ENCODE measurements around the gene PRELP.
"Not testable (repeated sequence)": the region's sequence is repeated elsewhere in the genome, so short reads cannot be mapped to it uniquely, and the experiment has no call there.

Gene PRELP

DNA sequence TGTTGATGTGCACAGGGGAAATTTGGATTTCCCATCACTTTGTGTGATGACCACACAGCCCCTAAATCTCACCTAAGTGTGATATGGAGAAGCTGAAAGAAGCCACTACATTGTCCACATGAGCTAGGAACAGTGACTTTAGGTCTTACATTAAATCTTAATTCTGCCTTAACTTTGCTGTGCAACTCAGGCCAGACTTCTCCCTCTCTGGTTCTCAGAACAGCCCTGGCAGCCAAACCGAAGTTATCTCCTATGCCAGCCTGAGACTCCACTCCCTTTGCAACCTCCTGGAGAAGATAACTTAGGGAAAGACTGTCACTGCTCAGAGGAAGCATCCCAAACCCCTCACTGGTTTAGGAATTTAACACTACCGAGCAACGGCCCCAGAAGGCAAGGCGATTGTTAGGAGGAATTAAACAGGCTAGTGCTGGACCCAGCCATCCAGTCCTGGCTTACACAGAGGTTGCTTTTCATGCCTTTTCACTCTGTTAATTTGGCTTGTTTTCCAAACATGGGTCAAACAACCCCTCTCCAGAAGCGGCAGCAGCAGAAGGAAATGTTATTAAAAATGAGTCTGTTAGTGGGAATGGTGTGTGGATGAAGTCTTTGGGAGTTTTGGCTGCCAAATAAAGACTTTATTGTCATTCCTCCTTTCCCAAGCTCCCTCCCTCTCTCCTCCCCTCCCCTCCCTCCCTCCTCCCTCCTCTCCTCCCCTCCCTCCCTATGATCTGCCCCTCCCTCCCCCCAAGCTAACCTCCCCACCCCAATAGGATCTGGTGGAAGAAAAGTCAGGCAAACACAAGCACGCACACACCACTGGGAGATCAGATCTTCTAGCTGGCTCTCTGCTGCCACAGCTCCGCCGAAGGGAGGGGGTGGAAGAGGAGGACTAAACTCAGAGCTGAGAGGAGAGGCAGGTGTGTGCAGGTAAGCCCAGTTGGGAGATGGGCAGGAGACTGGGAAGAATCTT is at the start of gene PRELP:
TSS of gene PRELP (plus strand) at position 795 of the 970 bp plus-strand sequence. CDS start 7,379 bp downstream, outside the sequence.
- DNase-seq, result peak; percentile 88

DNA sequence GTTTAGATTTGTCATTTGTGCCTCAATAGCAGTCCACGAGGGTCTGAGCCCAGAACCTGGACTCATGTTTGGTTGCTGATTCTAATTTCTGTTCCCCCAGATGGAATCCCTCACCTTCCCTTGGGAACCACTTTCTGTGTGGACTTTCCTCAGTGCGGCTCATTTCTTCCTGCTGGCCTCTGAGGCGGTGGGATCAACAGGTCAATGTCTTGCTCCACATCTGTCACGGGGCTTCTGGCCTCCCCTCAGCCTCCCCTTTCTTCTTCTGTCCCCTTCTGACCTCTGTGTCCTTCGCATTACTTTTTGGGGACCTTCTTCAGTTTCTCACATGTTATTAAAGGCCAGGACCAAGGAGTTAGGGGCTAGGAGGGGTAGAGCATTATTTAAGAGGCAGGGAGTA is 49.2 kb upstream of the PRELP start:
- DNase-seq, result no peak

DNA sequence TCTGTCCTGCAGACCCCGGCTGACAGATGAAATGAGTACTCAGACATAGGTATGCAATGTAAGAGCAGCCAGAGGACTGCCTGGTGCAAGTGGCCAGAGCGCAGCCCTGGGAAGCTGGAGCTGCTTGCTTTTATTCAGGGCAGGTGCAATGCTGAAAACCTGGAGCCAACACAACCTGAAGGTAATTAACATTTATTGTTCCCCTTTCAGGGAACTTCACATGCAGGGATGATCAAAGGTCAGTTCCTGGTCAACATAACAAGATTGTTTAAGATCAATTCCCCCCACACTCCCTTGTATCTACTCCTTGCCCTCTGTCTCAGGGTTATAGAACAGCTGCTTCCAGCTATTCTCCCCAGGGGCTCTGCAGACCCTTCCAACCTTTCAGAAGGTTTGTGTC is 48.7 kb upstream of the PRELP start:
- DNase-seq, result no peak

DNA sequence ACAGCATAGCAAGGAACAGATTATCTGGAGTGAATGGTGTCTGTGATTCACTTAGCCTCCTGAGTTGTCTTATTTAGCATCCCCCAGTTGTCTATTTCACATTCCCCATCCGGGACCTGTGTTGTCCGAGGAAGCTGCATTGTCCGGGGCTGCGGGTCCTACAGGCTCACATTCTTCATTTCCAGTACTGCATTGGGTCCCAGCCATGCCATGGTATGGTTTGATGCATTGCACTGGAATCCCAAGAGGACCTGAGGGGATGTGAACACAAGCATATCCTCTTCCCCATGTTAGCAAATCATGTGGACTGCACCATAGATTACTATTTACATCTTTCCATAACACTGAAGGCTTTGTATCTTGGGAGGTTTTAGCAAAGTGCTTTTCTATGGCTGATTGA is 48.2 kb upstream of the PRELP start:
- DNase-seq, result no peak

DNA sequence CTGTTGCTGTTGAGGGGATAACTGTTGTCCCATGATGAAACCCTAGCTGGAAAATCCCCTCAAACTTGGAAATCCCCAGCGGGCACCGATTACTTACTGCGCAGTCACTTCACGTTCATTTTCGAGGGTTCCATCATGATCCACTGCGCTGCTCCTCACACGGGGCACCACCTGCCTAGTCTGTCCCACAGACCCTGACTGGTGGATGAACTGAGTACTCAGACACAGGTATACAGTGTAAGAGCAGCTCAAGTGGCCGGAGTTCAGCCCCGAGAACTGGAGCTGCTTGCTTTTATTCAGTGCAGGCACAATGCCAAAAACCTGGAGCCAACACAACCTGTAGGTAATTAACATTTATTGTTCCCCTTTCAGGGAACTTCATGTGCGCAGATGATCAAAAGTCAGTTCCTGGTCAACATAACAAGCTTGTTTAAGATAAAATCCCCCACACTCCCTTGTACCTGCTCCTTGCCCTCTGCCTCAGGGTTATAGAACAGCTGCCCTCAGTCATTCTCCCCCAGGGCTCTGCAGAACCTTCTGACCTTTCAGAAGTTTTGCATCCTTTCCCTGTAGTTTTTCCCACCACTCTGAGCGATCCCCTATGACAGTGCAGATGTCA is 46.5 kb upstream of the PRELP start:
- no peak for DNase-seq

DNA sequence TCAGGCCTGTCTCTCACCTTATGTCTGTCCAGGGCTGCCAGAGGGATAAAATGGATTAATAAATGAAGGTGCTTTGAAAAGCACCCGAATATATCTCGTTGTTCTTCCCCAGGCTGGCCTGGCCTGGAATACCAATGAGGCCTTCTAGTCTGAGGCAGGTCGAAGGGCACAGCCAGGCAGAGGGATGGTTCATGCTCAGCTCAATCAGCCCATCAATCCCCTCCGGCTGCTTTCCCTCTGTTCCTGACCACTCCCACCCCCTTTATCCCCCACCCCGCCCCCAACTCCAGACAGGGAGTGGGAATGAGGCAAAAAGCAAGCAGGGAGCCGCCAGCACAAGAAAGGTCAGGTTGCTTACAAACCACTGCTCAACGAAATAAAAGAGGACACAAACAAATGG is 40.0 kb upstream of the PRELP start:
- DNase-seq, result no peak

DNA sequence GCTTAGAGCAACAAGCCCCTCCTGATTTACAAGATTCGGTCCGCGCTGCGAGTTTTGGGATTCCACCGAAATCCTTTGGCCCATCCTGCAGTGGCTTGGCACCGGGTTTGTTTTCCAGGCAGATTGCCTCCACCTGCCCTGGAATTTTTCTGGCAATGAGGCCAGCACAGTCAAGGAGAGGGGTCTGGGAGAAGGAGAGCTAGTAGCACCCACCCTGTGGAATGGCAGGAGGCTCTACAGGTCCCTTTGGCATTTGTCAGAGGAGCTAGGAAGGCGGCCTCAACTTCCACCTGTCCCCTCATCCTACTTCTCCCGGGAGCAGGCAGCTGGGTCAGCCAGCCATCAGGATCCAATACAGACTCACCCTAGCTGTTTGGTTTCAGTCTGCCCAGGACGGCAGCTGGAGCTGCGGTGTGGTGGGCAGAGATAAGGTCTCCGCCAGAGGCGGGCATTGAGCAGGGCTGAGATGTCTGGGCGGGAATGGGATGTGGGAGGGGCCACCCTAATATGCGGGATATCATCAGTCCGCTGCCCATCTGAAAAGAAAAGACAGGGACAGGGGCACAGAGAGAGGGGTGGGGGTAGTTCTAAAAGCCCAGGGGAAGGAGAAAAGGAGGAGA is 37.8 kb upstream of the PRELP start:
- no peak for DNase-seq

DNA sequence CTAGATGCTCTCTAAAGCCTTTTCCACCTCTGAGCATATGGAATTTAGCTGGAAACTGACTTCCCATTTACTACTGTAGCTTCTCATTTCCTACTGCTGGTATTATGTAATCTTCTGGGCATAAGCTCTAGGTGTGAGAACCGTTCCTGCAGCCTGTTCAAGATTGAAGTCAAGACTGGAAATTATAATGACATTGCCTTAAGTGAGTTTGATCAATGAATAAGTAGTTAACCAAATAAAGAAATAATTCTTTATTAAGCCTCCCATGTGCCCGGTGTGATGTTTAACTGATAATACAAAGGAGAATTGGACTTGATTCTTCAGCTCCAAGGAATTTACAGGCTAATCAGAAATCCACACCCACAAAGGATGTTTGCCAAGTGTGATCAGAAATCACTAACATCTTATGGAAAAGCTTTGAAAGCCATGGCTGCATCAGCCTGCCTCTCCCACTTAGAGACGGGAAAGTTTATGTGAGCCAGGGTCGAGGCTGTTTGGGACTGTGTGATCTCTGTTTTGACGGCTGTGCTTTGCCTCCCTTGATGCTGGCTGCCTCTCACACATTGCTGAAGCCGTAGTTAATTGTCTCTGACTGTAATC is 36.4 kb upstream of the PRELP start:
- no peak for DNase-seq

DNA sequence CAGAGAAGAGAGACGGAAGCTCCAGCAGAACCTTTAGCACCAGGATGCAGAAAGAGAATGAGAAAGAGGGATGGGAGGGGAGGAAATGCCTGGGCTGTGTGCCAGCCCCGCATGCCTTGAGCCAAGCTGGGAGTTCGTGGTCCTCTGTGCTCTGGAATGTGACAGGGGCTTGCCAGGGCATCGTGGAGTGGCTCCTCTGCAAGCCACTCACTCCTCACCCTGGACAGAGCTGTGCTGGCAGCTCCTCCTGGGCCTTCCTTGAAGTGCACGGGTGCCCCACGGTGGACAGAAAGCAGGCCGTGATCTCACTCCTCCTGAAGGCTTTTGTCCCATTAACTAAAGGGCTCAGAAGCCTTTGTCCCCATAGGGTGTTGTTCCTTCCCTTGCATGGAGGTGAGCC is 34.8 kb upstream of the PRELP start:
- peak; percentile 80 for DNase-seq

DNA sequence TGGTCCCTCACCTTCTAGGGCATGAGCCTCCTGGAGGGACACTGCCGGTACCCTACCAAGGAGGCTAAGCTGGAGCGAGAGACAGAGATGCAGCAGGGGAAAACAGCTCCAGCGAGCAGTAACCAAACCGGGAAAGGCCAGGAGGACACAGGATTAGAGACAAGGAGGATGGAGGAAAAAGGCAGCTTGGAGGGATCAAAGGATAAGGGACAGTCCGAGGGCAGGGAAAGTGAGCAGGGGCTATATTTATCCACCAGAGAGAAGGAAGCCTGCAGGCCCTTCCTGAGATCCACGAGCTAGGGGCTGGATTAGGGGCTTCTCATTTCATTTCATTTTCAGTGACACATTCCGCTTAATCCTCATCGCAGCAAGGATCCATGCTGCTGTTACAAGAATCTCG is 33.8 kb upstream of the PRELP start:
- no peak for DNase-seq

DNA sequence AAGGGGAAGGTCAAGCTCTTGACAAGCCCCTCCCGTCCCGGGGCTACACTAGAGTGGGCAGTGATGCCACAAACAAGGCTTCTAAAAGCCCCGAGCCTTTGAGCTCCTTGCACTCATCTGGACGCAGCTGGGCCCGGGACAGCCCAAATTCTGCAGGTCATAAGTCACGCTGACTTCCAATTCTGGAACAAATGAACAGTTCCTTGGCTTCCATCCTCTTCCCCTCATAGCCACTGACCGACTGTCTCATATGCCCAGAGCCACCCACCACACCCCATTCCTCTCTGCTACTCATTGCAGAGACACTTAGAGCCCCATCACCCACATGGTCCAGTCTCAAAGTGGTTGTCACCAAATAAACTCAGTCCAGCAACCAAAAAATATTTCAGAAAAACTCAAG is 32.8 kb upstream of the PRELP start:
- DNase-seq, result no peak

DNA sequence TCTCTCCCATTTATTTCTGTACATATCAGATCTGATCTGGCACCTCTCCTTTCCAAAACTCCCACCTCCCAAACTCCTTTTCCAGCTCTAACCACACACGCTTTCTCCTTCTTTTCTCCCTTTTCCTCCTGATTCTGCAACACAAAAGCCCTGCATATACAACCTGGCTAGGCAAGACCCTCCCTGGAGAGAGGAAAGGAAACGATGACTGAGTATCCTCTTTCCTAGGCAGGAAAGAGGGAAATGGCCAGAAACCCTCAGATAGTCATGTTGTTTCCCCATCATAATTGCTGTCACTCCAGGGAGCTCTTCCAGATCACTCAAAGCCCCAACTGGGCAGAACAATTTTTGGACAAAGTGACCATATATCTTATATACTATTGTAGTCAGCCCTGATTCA is 32.3 kb upstream of the PRELP start:
- DNase-seq, result no peak

DNA sequence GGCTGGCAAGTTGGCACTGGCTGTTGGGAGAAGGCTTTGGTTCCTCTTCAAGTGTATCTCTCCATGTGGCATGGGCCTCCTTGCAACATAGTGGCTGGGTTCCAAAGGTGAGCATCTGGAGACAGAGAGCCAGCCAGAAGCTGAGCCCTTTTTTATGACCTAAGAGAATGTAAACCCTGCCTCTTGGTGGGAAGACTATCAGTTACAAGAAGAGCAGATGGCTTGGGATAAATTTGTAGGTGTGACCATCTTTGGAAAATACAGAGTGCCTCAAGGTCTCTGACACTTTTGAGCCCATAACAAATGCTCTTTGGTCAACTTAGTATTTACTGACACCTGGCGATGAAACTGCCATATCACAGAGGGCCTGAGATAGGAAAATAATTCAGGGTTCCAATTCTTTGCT is 31.4 kb upstream of the PRELP start:
- no peak for DNase-seq

DNA sequence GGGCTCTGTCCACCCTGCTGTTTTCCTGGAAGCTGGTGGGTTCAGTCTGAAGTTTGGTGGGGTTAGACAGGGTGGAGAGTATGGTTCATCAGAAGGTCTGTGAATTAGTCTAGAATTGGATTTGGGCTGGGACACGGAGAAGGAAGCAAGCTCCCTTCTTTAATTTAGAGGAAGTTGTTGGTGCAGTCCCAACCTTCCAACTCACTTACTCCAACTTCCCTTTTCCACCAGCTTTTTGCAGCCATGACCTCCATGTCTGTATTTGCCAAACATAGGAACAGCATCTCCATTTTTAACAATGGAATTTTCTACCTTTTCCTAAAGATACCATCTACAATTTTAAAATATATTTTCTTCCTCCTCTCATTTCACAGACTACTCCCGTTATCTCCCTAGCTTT is 28.5 kb upstream of the PRELP start:
- no peak for DNase-seq

DNA sequence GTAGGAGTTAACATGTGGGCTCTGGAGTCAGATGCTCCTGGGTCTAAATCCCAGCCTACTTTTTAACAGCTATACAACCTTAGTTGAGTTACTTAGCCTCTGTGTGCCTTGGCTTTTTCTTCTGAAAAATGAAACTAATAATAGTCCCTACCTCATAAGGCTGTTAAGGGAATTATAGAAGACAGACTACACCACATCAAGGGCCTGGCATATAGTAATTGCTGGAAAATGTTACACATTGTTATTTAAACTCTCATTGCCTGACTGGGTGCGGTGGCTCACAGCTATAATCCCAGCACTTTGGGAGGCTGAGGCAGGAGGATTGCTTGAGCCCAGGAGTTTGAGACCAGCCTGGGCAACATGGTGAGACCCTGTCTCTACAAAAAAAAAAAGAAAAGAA is 28.0 kb upstream of the PRELP start:
- DNase-seq, result not testable (repeated sequence)

DNA sequence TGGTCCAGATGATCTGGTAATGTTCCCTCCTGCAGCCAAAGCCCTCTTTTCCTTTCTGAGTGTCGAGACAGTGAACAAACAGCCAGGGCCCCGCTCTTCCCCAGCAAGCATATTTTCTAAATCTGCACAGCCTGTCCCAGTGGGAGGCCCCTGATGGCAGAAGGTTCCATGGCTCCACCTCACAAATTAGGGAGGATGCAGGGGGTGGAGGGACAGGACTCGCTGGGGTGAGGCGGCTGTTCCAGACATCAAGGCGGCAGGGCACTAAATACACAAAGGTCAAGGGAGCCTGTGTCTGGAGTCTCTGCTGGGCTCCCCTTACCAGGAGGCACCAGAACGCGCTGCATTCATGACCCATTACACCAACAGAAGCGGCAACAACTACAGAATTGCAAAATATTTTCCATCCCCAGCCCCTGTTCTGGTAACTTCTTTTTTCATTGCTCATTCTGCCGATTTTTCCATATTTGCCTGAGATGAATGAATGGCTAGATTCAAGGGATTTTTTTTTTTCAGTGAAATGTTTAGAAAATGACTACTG is 27.0 kb upstream of the PRELP start:
- DNase-seq, result peak; percentile 92

DNA sequence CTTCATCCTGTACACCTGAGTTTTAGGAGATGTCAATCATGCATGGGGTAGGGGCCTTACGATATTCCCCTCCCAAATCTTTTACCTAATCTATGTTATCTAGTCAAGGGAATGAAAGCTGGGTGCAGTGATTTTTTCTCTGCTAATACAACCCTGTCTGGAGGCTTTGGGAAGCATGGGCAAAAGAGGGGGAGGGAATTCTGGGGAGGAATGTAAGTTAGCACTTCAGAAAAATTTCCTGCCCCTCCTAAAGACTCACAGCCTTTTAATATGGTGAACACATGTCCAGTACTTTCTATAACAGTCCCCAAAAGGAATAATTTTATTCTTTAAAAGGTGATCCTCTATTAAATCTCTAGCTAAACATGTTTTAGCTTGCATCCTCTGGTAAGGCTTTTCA is 25.6 kb upstream of the PRELP start:
- DNase-seq, result no peak

DNA sequence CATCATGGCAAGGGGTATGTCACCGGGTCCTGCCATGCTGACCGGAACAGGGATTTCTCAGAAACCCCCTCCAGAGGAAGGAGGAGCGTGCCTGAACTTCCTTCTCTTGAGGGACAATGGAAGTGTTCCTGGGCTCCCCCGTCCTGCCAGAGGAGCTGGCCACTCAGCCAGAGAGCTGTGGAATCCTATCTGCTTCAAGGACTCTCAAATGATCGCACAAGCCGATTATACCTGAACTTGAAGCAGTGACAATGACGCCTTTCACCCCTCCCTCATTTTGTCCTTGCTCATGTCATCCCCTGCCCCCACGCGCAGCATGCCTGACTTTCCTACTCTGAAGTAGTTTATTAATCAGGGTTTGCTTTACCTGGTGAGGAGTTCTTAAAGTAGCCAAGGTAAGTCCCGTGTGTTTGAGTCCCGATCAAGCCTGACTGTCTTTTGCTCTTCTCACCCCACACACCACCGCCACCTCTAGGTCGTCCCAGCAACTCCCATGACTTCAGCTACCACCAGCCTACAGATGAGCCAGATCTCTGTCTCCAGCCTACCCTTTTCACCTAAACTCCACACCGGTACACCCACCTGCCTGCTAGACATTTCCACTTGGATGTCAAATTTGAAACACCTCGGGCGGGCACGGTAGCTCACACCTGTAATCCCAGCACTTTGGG is 25.0 kb upstream of the PRELP start:
- DNase-seq, result no peak

DNA sequence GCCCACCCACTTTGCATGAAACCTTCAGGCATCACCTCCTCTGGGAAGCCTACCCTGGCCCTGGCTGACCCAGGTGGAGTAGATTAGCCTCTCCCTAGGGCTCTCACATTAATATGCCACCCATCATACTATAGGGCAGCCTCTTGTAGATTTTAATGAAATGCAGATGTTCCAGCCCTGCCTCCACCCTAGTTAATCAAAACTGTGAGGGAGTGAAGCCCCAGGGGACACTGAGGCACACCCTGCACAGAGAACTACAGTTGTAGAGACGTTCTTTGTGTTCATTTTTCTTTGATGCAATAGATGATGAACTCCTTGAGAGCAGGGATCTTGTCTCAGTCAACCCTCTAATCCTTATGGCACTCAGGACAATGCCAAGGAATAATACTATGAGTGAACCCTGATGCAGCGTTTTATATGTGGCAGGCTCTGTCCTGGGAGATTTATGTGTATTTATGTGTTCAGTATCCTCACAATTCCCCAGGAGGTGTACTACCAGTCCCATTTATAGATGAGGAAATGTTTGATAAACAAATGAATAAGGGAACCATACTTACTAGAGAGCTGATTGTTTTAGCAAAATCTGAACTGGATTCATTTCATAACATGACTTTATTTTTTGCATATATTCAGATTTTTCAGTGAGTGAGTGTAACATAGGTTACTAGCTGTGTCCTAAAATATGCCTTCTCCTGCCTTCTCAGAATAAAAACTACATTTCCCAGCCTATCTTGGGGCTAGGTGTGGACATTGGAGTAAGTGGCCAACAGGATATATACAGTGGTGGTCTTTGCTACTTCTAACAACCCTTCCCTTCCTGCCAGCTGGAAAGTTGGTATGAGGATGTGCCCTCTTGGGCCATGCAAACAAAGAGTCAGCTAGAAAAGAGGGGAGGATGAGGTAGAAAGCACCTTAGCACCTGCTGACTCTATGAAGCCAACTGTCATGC is 23.5 kb upstream of the PRELP start:
- no peak for DNase-seq

DNA sequence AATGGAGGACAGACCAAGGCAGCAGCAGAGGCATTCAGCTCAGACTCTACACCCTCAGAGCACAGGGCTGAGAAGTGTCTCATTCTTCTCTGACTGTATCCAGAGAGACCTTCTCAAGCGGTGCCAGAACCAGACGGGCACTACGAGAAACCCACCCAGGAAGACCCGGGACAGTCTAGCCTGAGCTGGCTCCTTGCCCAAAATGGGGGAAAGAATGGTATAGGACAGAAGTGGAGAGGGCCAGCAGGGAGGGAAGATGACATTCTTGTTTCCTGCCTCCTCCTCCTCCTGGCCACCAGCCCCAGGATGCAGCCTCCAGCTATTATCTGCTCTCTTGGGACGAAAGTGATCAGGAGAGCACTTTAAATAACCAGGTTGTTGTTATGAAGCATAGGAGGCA is 22.6 kb upstream of the PRELP start:
- DNase-seq, result no peak

DNA sequence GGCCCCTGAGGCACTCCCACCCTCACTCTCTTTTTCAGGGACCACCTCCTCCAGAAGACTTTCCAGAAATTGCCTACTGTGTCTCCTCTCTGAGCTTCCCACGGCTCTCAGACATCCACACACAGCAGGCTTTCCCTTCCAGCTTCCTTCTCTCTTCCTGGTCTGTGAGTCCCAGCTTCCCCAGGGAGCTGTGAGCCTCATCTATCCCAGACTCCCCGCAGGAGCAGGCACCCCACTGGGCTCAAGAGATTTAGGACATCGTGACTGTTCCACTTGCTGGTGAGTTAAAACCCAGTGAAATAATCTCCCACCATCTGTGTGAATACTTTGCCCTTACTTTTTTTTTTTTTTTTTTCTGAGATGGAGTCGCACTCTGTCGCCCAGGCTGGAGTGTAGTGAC is 22.0 kb upstream of the PRELP start:
- DNase-seq, result no peak

Measured in islet precursor cell (in vitro differentiated cells).